ENCODE results near the gene STARD5.

Gene STARD5

GRCh38 chr15:81274255-81274654 is 49.7 kb downstream of the STARD5 start:
- no peak for DNase-seq (ENCODE audit: low spot score)

DNA sequence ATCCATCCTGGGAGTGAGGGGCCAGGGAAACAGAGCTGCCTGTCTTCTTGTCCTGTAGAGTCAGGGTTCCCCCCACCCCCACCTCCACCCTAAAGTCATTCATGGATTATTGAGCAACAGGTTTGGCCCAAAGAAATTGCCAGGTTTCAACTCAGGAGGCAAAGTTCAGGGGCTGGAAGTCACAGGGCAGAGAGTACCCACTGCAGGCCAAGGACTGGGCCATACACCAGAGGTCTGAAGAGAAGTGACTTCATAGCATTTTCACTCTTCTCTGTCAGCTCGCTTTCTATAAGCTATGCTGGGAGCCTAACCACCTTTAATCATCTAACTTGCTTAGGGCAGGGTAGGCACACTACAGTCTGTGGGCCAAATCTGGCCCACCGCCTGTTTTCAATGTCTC is 50.1 kb downstream of the STARD5 start:
- no peak for DNase-seq (ENCODE audit: low spot score)

DNA sequence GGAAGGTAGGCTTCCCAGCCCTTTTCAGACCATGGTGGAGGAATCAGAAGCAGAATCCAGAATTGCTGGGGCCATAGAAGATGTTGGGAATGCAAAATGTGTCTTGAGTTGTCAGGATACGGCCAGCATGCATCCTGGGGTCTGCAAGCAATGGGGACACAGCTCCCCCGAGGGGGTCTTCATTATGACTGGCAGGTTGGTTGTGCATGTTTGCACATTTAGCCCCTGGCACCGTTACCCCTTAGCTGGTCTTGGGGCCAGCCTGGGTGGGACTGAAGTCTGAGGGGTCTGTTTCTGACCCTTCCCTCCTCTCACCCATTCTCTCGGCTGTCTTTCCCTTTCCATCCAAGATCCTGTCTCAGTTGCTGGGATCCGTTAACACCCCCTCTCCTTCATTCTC is 50.7 kb downstream of the STARD5 start:
- DNase-seq (ENCODE audit: low spot score) = no peak

DNA sequence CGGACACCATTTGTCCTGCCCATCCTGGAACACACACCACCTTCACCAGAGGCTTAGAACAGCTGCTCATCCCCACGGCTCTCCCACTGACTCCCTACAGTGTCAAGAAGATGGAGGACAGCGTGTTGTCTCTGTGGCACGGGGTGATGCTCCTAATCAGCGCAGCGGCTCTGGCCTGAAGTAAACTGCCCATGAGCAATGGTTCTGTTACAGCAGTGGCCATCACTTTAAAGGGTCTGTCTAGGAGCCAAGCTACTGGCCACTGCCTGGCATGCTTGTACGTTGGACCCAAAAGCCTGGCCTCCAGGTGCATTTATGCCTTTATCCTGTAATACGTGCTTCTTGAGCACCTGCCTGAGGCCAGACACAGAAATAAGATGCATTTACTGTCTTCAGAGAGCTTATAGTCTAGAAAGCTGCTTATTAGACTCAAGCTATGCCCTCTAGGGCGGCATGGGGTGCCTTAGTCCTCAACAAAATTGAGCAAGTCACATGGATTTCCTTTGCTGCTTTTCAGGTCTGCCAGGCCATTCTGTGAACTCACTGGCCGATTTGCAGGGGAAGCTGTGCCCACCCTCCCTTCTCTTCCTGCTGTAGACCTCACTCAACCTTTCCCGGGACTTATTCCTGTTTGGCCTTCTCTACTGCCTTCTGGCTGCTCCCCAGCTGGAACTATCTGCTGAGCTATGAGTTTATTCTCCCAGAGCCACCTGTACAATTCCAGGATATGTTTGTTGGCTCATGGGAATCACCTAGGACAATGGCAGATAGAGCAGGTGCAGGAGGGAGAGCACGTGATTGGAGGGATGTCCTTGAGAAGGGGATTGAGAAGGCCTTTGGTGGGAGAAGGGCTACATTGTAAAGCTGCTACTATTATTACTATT is 51.9 kb downstream of the STARD5 start:
- no peak for DNase-seq (ENCODE audit: low spot score)

DNA sequence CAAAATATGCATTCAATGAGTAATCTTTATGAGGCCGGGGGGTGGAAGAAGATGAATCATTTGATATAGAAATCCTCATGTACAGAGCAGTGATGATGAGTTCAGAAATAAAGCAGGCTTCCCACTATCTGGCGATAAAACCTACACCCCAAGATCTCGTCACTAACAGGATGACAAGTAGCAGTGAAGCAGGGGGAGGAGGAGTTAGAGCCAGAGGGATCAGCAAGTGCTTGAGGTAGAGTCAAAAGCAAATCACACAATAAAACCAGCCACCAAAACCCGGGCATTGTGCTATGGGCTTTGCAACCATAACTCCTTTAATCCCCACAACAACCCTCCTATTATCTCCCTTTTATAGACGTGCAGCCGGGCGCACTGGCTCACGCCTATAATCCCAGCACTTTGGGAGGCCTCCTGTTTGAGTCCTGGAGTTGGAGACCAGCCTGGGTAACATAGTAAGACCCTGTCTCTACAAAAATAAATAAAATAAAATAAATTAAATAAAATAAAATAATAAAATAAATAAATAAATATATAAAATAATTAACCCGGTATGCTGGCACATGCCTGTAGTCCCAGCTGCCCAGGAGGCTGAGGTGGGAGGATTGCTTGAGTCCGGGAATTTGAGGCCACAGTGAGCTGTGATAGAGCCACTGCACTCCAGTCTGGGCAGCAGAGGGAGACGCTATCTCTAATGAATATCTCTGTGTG is 53.0 kb downstream of the STARD5 start:
- DNase-seq (ENCODE audit: low spot score) = no peak

DNA sequence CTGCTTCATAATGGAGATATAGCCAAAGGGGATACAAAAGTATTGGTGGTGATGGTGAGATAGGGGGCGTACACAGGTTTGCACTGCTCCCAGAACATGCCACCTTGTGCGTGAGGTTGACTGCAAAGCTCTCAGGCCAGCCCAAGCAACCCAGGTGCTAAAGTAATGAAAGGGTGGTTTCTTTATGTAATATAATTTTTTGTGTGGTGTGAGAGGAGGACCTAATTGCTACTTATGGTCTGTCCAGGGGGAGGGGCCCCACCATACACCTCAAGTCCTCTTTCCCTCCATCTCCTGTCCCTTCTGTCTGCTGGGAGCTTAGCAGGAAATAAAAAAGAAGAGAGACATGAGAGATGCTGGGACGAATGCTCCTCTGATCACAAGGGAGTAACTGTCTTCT is 53.8 kb downstream of the STARD5 start:
- DNase-seq (ENCODE audit: low spot score) = no peak

GRCh38 chr15:81268881-81269601 is 54.9 kb downstream of the STARD5 start:
- no peak for DNase-seq (ENCODE audit: low spot score)

DNA sequence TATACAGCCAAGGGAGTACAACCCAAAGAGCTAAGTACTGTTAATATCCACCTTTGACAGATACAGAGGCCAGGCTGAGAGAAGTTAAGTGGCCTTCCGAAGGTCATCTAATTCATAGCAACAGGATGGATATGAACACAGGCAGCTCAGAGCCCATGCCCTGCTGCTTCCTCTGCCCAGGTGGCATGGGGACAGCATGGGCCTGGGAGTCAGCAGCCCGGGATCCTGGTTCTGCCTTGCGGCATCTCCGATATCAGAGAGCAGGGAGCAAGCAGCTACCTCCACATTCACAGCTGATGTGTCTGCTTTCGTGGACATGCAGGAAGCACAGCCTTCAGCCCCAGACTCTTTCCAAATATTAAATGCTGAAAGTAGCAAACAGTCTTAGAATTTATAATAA is 55.6 kb downstream of the STARD5 start:
- DNase-seq (ENCODE audit: low spot score) = no peak

- peak; percentile 82 for DNase-seq (ENCODE audit: low spot score)
These were observed 57.8 kb downstream of the STARD5 start for GRCh38 chr15:81265944-81266775.

DNA sequence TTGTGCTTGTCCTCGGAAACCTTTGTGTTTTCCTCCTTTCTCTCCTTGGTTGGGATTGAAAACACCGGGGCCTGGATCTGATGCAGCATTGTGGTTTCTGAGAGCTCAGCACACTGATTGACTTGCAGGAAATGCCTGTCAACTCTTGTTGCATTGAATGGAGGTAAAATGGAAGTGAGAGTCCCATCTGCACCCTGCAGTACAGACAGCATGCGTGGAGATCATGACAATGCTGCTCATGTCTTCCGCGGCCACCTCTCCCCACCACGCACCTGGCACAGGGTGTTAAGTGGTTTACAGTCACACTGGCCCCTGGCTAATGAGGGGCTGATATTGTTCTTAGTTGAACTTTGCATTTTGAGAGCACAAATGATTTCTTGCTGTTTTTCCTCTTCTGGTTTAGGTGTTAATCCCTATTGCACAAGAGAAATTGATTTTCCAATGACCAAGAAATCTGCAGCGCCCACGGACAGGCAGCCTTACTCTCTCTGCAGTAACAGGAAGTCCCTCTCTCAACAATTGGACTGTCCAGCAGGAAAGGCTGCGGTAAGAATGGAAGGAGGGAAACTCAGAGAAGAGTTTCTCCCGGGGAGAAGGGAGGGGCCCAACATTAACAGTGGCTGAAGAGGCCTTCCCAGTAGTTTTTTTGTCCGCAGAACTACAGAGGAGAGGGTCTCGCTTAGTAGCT is 58.5 kb downstream of the STARD5 start:
- no peak for DNase-seq (ENCODE audit: low spot score)

- DNase-seq (ENCODE audit: low spot score) = no peak
These were observed 59.7 kb downstream of the STARD5 start for GRCh38 chr15:81264072-81264857.

DNA sequence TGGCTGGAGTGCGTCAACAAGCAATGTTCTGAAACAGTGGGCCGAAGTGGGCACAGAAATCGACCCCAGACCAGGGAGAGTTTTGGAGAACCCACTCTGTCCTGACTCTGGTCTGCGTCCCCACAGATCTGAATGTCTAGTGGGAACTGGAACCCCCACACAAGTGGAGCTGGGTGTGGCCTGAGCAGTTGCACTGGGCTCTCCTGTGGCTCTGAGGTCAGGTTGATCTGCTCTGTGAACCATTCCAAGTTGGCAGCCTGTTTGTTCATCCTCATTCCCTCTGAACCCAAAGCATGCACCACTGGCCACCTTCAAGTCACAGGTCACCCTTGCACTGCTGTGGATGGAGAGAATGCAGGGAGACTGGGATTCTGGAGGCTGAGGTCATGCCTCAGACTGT is 60.5 kb downstream of the STARD5 start:
- DNase-seq (ENCODE audit: low spot score) = no peak

GRCh38 chr15:81261172-81261811 is 62.6 kb downstream of the STARD5 start:
- DNase-seq (ENCODE audit: low spot score) = no peak

DNA sequence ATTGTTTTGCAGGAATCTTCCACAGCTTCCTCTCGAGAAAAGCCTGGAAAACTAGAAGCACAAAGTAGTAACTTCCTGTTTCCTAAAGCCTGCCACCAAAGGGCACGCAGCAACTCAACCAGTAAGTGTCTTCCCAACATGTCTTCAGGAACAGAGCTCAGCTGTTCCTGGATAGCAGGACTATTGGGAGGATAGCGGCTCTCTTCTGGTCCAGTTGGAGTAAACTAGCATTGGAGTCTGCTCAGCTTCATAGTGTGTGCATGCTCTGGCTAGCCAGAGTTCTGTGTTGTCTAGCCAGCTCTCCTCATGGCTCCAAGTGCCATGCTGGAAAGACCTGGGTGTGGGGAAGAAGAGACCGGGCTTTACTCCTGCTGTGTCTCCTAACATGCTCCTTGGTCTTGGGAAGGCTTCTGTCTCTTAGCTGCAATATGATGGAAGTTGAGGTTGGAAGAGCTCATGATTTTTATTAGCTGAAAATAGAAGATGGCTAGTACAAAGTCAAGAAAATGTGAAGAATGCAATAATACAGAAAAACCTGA is 64.1 kb downstream of the STARD5 start:
- DNase-seq (ENCODE audit: low spot score) = no peak
